Measurements from ENCODE around the gene DEGS2. TPM values are rescaled to one million over a fixed set of nuclear protein-coding genes. Genes with fewer than 3 reads are reported as not detected.

The DEGS2 gene
- total and polyA plus RNA-seq, 5 donors from 2014 or later, result 0.09 to 0.35 (median 0.17) TPM; not detected in 1

DNA sequence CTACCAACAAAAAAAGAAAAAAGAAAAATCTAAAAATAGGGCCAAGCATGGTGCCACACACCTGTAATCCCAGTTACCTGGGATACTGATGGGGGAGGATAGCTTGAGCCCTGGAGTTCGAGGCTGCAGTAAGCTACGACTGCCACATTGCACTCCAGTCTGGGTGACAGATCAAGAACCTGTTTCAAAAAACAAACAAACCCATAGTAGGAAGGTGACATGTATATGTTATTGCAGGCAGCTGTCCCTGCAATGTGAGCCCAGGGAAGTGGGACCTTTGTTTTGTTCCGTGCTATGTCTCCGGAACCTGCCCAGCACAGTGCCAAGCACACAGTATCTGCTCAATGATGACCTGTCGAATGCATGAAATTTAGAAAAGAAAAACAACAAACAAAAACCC lies 42.3 kb upstream of the DEGS2 start:
- Histone ChIP-seq H3K9me3 (ENCODE audit: control insufficient read depth in 2 of 2, low read length in 2 of 2) (no peaks in the 10 kb centered on the region), H3K36me3 (ENCODE audit: control insufficient read depth, insufficient read depth, low read length) (no peaks in the 10 kb centered on the region), H3K4me1 (ENCODE audit: control insufficient read depth, insufficient read depth, low read length, poor library complexity, severe bottlenecking) (no peaks in the 10 kb centered on the region), H3K27ac (ENCODE audit: insufficient read depth, low read length, poor library complexity, severe bottlenecking) (no peak overlapping the region), H3K4me3 (ENCODE audit: low read depth, low read length) (no peak overlapping the region), H3K27me3 (ENCODE audit: control insufficient read depth, insufficient read depth, low read length) (no peaks in the 10 kb centered on the region)
- Mint-ChIP-seq H3K36me3 (no peaks in the 10 kb centered on the region), H3K4me1 (no peaks in the 10 kb centered on the region), H3K4me3 (no peak overlapping the region), H3K27ac (no peak overlapping the region), H3K9me3 (no peaks in the 10 kb centered on the region), H3K27me3 (peaks cover 9% of the 10 kb centered on the region)
- DNase-seq (no peak), ATAC-seq (ENCODE audit: low read depth in 2 of 2) (no peak)

DNA sequence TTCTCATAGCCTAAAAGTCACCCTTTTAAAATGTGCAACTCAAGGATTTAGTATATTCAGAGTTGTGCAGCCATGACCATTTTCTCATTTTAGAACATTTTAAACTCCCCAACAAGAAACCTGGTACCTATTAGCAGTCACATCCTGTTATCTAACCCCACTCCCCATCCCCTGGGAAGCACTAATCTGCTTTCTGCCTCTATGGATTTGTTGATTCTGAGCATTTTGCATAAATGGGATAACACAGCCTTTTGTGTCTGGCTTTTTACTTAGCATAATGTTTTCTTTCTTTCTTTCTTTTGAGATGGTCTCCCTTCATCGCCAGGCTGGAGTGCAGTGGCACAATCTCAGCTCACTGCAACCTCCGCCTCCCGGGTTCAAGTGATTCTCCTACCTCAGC lies 40.9 kb upstream of the DEGS2 start:
- no peak for ATAC-seq (ENCODE audit: low read depth in 2 of 2)
- Mint-ChIP-seq H3K27me3 (peaks cover 9% of the 10 kb centered on the region), H3K36me3 (no peaks in the 10 kb centered on the region), H3K4me1 (no peaks in the 10 kb centered on the region), H3K27ac (no peak overlapping the region), H3K4me3 (no peak overlapping the region), H3K9me3 (no peaks in the 10 kb centered on the region)
- no peaks in the 10 kb centered on the region for H3K27me3 ChIP-seq (ENCODE audit: control insufficient read depth, insufficient read depth, low read length)
- DNase-seq, result no peak
- H3K36me3 ChIP-seq (ENCODE audit: control insufficient read depth, insufficient read depth, low read length), result no peaks in the 10 kb centered on the region
- H3K9me3 ChIP-seq (ENCODE audit: control insufficient read depth in 2 of 2, low read length in 2 of 2), result no peaks in the 10 kb centered on the region
- H3K4me3 ChIP-seq (ENCODE audit: low read depth, low read length), result no peak overlapping the region
- H3K4me1 ChIP-seq (ENCODE audit: control insufficient read depth, insufficient read depth, low read length, poor library complexity, severe bottlenecking), result no peaks in the 10 kb centered on the region
- no peak overlapping the region for H3K27ac ChIP-seq (ENCODE audit: insufficient read depth, low read length, poor library complexity, severe bottlenecking)

DNA sequence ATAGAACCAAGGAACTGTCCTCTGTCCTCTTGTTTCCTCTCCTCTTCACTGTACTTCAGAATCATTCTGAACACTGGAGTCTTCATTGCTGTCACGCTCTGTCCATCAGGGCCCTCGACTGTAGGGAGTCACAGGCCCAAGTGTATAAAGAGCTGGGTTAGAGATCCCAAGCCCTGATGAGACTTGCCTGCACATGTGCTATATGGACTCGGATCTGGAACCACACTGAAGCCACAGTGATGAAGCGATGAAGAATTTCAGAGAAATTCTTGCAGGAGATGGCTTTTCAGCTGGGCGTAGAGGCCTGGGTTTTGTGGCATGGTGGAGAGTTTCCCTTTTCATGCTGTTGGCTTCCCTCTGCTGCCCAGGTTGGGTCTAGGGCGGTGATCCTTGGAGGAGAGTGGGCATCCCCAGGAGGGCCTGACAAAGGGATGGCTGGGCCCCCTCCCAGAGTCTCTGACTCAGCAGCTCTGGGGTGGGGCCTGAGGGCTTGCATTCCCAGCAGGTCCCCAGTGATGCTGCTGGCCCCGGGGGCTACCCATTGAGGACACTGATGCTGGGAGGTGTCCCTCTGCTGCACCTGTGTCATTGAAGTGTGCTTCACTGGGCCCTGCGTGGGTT lies 39.9 kb upstream of the DEGS2 start:
- H3K27ac Mint-ChIP-seq, result no peak overlapping the region
- no peak overlapping the region for H3K4me3 Mint-ChIP-seq
- no peaks in the 10 kb centered on the region for H3K36me3 Mint-ChIP-seq
- H3K27me3 Mint-ChIP-seq, result peaks cover 9% of the 10 kb centered on the region
- DNase-seq, result no peak
- H3K4me1 Mint-ChIP-seq, result peaks cover 0 to 2% (median 0%) of the 10 kb centered on the region in 4 donors
- Histone ChIP-seq H3K4me3 (ENCODE audit: low read depth, low read length) (no peak overlapping the region), H3K9me3 (ENCODE audit: control insufficient read depth in 2 of 2, low read length in 2 of 2) (no peaks in the 10 kb centered on the region), H3K4me1 (ENCODE audit: control insufficient read depth, insufficient read depth, low read length, poor library complexity, severe bottlenecking) (no peaks in the 10 kb centered on the region), H3K27ac (ENCODE audit: insufficient read depth, low read length, poor library complexity, severe bottlenecking) (no peak overlapping the region), H3K27me3 (ENCODE audit: control insufficient read depth, insufficient read depth, low read length) (no peaks in the 10 kb centered on the region), H3K36me3 (ENCODE audit: control insufficient read depth, insufficient read depth, low read length) (no peaks in the 10 kb centered on the region)
- ATAC-seq (ENCODE audit: low read depth in 2 of 2), result no peak
- H3K9me3 Mint-ChIP-seq, result no peaks in the 10 kb centered on the region

DNA sequence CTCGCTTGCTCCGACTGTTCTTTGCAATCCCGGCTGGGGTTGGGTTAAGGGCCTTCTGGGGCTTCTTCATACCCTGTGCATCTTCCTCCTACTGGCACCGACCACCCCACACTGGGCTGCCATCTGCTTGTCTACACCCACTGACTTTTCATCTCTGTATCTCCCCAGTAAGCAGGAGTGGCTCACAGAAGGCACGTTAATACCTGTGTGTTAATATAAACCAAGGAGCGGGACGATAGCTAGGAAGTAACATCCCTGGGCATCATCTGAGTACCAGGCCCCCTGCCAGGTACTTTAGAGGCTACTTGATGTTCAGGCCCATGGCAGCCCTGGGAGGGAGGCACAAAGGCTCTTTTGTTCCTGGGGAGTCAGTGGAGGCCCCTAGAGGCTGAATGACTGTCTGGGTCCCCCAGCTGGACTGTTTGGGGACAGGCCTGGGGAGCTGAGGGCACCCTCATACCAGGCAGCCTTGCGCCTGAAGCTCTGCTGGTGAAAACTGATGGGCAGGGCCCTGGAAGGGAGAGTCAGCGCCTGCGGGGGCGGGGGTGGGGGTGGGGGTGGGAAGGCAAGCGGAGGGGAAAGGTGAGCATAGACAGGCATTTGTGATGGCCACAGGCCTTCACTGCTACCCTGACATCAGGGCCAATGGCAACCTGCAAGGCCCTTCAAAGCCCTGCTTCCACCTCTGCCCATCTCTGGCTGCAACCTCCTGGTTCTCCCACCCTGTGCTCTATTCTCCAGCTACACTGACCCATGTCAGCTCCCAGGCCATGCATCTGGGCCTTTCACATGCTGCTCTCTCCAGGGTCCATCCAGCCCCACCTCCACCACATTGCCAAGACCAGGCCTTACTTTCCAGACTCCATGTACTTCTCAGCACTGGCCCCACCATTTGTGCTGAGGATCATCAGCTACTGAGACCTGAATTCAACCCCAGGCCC lies 34.2 kb upstream of the DEGS2 start:
- H3K4me1 Mint-ChIP-seq, result peaks cover 6 to 15% (median 7%) of the 10 kb centered on the region in 4 donors
- peak in 1 of 3 donors; percentile 29 for DNase-seq
- no peaks in the 10 kb centered on the region for H3K27me3 ChIP-seq (ENCODE audit: control insufficient read depth, insufficient read depth, low read length)
- peak overlapping the region in 3 of 4 donors; percentile 62 to 70 (median 69) for H3K4me3 Mint-ChIP-seq
- peak overlapping the region; percentile 37 for H3K4me3 ChIP-seq (ENCODE audit: low read depth, low read length)
- no peaks in the 10 kb centered on the region for H3K27me3 Mint-ChIP-seq
- no peaks in the 10 kb centered on the region for H3K9me3 ChIP-seq (ENCODE audit: control insufficient read depth in 2 of 2, low read length in 2 of 2)
- H3K27ac ChIP-seq (ENCODE audit: insufficient read depth, low read length, poor library complexity, severe bottlenecking), result peak overlapping the region; percentile 74
- peak overlapping the region; percentile 94 to 95 (median 95) for H3K27ac Mint-ChIP-seq
- no peak for ATAC-seq (ENCODE audit: low read depth in 2 of 2)
- no peaks in the 10 kb centered on the region for H3K36me3 ChIP-seq (ENCODE audit: control insufficient read depth, insufficient read depth, low read length)
- H3K9me3 Mint-ChIP-seq, result no peaks in the 10 kb centered on the region
- H3K4me1 ChIP-seq (ENCODE audit: control insufficient read depth, insufficient read depth, low read length, poor library complexity, severe bottlenecking), result peaks cover 10% of the 10 kb centered on the region
- H3K36me3 Mint-ChIP-seq, result no peaks in the 10 kb centered on the region

DNA sequence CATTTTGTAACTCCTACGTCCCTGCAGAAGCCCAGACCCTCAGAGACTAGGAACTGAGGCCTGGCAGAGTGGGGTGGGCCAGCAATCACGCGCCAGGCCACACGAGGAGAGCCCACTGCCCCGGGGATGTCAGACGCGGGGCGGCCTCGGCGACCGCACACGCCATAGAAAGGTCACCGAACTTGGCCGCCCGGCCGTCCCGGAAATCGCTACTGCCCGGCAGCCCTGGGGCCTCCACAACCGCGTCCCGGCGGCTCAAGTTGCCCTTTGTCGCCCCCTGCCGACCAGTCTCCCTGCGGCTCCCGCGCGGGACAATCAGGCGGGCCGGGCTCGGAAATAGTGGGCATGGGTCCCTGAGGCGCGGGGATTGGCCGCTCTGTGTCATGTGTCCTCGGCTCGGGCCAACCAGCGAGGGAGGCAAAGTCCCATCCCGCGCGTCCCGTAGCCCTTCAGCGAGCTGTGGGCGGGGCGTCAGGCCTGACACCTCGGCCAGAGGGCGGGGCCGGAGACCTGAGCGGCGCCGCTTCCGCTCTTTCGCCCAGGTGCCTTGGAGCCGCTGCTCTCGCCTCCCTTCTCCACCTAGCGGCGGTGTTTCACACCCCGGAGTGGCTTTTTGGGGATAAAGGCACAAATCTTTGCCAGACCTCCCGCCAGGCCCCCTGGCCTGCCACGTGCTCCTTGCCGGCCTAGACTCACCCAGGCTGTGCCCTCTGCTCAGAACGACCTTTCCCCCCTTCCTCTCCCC lies 33.4 kb upstream of the DEGS2 start:
- DNase-seq (peak; percentile 99 to 100 (median 99)), ATAC-seq (ENCODE audit: low read depth in 2 of 2) (peak; percentile 99)
- Mint-ChIP-seq H3K4me3 (peak overlapping the region; percentile 16 to 70 (median 66)), H3K27ac (peak overlapping the region; percentile 94 to 95 (median 95)), H3K36me3 (no peaks in the 10 kb centered on the region), H3K27me3 (no peaks in the 10 kb centered on the region), H3K9me3 (no peaks in the 10 kb centered on the region), H3K4me1 (peaks cover 6 to 15% (median 7%) of the 10 kb centered on the region in 4 donors)
- Histone ChIP-seq H3K27me3 (ENCODE audit: control insufficient read depth, insufficient read depth, low read length) (no peaks in the 10 kb centered on the region), H3K27ac (ENCODE audit: insufficient read depth, low read length, poor library complexity, severe bottlenecking) (peak overlapping the region; percentile 74), H3K9me3 (ENCODE audit: control insufficient read depth in 2 of 2, low read length in 2 of 2) (no peaks in the 10 kb centered on the region), H3K4me3 (ENCODE audit: low read depth, low read length) (peak overlapping the region; percentile 37), H3K36me3 (ENCODE audit: control insufficient read depth, insufficient read depth, low read length) (no peaks in the 10 kb centered on the region), H3K4me1 (ENCODE audit: control insufficient read depth, insufficient read depth, low read length, poor library complexity, severe bottlenecking) (peaks cover 10% of the 10 kb centered on the region)

DNA sequence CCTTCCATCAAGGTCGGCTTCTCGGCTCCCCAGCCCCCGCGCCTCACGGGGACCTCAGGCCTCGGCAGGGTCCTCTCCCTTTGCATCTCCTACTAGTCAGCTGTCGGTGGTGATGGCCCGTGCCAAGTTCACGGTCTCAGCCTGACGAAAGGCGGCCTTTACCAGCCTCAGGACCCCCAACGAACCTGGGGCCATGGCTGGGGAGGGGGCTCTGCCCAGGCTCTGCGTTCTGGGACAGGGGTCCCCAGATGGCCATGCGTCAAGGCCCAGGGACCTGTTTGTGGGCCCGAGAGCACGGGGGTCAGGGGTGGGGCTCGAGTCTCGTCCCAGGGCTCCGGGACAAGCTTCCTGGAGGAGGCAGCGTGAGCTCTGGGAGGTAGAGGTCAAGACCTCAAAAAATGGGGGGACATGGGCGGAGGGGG lies 32.8 kb upstream of the DEGS2 start:
- Histone ChIP-seq H3K27ac (ENCODE audit: insufficient read depth, low read length, poor library complexity, severe bottlenecking) (peak overlapping the region; percentile 74), H3K9me3 (ENCODE audit: control insufficient read depth in 2 of 2, low read length in 2 of 2) (no peaks in the 10 kb centered on the region), H3K36me3 (ENCODE audit: control insufficient read depth, insufficient read depth, low read length) (no peaks in the 10 kb centered on the region), H3K4me1 (ENCODE audit: control insufficient read depth, insufficient read depth, low read length, poor library complexity, severe bottlenecking) (peaks cover 10% of the 10 kb centered on the region), H3K27me3 (ENCODE audit: control insufficient read depth, insufficient read depth, low read length) (no peaks in the 10 kb centered on the region), H3K4me3 (ENCODE audit: low read depth, low read length) (no peak overlapping the region)
- Mint-ChIP-seq H3K36me3 (no peaks in the 10 kb centered on the region), H3K9me3 (no peaks in the 10 kb centered on the region), H3K27me3 (no peaks in the 10 kb centered on the region), H3K27ac (peak overlapping the region; percentile 5 to 95 (median 94)), H3K4me1 (peaks cover 6 to 15% (median 7%) of the 10 kb centered on the region in 4 donors), H3K4me3 (peak overlapping the region in 2 of 4 donors; percentile 62 to 69)
- ATAC-seq (ENCODE audit: low read depth in 2 of 2) (no peak), DNase-seq (no peak)

DNA sequence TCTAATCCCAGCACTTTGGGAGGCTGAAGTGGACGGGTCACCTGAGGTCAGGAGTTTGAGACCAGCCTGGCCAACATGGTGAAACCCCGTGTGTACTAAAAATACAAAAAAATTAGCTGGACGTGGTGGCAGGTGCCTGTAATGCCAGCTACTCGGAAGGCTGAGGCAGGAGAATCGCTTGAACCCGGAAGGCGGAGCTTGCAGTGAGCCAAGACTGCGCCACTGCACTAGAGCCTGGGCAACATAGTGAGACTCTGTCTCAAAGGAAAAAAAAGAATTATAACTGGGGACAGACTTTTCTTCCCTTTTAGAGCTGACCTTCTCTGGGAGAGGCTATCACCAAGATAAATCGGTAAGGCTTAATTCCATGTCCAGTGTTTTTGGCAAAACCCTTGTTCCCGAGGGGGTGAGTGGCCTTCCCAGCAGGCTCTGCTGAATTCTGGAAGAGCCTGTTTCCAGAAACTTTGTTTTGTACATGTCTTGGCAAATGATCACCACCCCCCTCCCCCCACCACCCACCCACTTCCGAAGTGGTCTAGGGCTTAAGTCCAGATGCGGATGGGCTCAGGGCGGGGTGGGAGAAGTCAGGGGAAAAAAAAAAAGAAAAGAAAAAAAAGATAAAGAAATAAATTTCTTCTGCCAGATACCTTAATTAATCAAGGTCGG lies 32.3 kb upstream of the DEGS2 start:
- no peak for ATAC-seq (ENCODE audit: low read depth in 2 of 2)
- Mint-ChIP-seq H3K4me1 (peaks cover 6 to 15% (median 7%) of the 10 kb centered on the region in 4 donors), H3K9me3 (no peaks in the 10 kb centered on the region), H3K27ac (no peak overlapping the region), H3K36me3 (no peaks in the 10 kb centered on the region), H3K4me3 (peak overlapping the region in 2 of 4 donors; percentile 31 to 80), H3K27me3 (no peaks in the 10 kb centered on the region)
- no peaks in the 10 kb centered on the region for H3K36me3 ChIP-seq (ENCODE audit: control insufficient read depth, insufficient read depth, low read length)
- H3K27ac ChIP-seq (ENCODE audit: insufficient read depth, low read length, poor library complexity, severe bottlenecking), result no peak overlapping the region
- peaks cover 10% of the 10 kb centered on the region for H3K4me1 ChIP-seq (ENCODE audit: control insufficient read depth, insufficient read depth, low read length, poor library complexity, severe bottlenecking)
- H3K27me3 ChIP-seq (ENCODE audit: control insufficient read depth, insufficient read depth, low read length), result no peaks in the 10 kb centered on the region
- no peak overlapping the region for H3K4me3 ChIP-seq (ENCODE audit: low read depth, low read length)
- no peak for DNase-seq
- H3K9me3 ChIP-seq (ENCODE audit: control insufficient read depth in 2 of 2, low read length in 2 of 2), result no peaks in the 10 kb centered on the region
